Spleen (tissue), 7 donors: ENCODE results near the gene MBOAT2.
"Not testable (repeated sequence)": the region's sequence is repeated elsewhere in the genome, so short reads cannot be mapped to it uniquely, and the experiment has no call there.

Experiments used
- POLR2A ChIP-seq, 3 donors: fragments of 450-650 bp; IDR thresholded peaks; one replicate each; pipeline ENCODE4 v1.5.1; 2017; ENCODE audit warnings: antibody characterized with exemption in 3 of 3, mild to moderate bottlenecking in 1 of 3
- TF ChIP-seq, protein P1 (sequence below), 11 experiments: fragments of 200-600 bp in 7 of 11; fragments of 450-650 bp in 4 of 11; sonication (generic) in 4 of 11; IDR thresholded peaks in 8 of 11; conservative IDR thresholded peaks in 3 of 11; 1 replicate in 7 of 11; 2 replicates in 4 of 11; pipeline versions ENCODE4 v1.4.0 to v1.8.0; 2016 to 2021; ENCODE audit warnings: antibody characterized with exemption in 11 of 11, inconsistent platforms in 4 of 11, mild to moderate bottlenecking in 1 of 11
- donor health status: DM: no; HTN: no; CAD: no; lungs with moderate emphysema.
- donor health status: DM: no; HTN: no; CAD: no.
- donor health status: DM: no; HTN: no; CAD: no.

DNA sequence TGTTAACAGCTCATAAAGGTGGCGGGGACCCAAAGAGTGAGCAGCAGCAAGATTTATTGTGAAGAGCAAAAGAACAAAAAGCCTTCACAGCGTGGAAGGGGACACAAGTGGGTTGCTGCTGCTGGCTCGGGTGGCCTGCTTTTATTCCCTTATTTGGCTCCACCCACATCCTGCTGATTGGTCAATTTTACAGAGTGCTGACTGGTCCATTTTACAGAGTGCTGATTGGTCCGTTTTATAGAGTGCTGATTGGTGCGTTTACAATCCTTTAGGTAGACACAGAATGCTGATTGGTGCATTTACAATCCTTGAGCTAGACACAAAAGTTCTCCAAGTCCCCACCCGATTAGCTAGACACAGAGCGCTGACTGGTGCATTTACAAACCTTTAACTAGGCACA, 100.7 kb downstream of the MBOAT2 start:
- TF ChIP-seq, protein P1, sequence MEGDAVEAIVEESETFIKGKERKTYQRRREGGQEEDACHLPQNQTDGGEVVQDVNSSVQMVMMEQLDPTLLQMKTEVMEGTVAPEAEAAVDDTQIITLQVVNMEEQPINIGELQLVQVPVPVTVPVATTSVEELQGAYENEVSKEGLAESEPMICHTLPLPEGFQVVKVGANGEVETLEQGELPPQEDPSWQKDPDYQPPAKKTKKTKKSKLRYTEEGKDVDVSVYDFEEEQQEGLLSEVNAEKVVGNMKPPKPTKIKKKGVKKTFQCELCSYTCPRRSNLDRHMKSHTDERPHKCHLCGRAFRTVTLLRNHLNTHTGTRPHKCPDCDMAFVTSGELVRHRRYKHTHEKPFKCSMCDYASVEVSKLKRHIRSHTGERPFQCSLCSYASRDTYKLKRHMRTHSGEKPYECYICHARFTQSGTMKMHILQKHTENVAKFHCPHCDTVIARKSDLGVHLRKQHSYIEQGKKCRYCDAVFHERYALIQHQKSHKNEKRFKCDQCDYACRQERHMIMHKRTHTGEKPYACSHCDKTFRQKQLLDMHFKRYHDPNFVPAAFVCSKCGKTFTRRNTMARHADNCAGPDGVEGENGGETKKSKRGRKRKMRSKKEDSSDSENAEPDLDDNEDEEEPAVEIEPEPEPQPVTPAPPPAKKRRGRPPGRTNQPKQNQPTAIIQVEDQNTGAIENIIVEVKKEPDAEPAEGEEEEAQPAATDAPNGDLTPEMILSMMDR (IDR thresholded peaks at IDR 0.05 in 8 of 11, conservative IDR thresholded peaks at IDR 0.05 in 3 of 11): not testable (repeated sequence)
- not testable (repeated sequence) for TF ChIP-seq POLR2A (IDR thresholded peaks at IDR 0.05)
